Left lobe of liver (tissue), 2 donors: ENCODE results near the gene ACTBL2. TPM values are rescaled to one million over a fixed set of nuclear protein-coding genes. Genes with fewer than 3 reads are reported as not detected.
"Not testable (repeated sequence)": the region's sequence is repeated elsewhere in the genome, so short reads cannot be mapped to it uniquely, and the experiment has no call there.

Experiments used
- ATAC-seq: fragments of 200-7000 bp; cut with Tn5 transposase; one replicate; pipeline ENCODE4 v1.9.1; 2020; ENCODE audit warnings: mild to moderate bottlenecking, moderate library complexity
- DNase-seq: peaks from one replicate; pipeline ENCODE4 v3.0.0-alpha.2; 2020; ENCODE audit warnings: low spot score
- total RNA-seq: library from RNA; stranded (reverse); gene quantifications from one replicate; pipeline ENCODE4 v1.2.1, GENCODE V29; 2021
- donor health status: DM: no; HTN: no; CAD: no; lungs with moderate emphysema.
- donor health status: DM: no; HTN: yes; CAD: no.

ACTBL2 gene
- not detected for total RNA-seq

DNA sequence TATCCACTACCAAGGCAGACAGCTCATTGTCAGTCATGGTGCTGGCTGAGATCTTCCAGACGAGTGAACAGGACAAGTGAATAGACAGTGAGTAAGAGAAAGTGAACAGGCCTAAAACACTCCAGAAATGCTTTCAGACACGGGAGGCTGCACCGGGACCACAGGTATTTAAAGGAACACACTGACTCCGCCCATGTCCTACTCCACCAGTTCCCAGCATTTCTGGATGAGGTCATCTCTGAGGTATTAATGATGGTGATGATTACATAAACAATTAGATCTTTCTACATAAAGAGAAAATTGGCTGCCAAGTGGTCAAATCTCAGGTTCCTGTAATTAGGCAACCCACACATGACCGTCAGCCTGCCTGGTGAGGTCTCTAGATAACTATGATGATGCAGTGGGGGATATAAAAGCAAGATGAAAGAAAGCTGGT is at the start of gene ACTBL2:
TSS of gene ACTBL2 (minus strand) at position 141 of the 436 bp plus-strand sequence. CDS start at position 37, 104 bp downstream.
- ATAC-seq, result no peak

DNA sequence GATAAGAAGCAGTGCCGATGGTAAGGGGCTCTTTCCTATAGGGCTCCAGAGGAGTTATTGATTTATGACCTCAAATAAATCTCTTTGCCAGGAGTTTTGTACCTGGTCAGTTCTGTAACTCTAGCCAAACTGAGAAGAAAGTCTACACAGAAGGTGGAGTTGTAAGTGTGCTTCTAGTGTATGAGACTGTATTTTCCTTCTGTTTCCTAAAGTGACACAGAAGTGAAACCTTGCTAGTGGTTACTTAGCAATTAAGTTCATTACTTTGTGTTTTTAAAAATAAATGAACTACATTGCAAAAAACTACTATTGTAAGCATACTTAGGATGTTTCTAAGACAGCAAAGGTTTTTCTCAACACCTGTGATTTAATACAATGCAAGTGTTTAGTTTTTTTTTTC is 48.7 kb upstream of the ACTBL2 start:
- DNase-seq, result no peak
- ATAC-seq, result no peak

More for the DNA sequence above, at the start of gene ACTBL2:
- DNase-seq, result no peak

DNA sequence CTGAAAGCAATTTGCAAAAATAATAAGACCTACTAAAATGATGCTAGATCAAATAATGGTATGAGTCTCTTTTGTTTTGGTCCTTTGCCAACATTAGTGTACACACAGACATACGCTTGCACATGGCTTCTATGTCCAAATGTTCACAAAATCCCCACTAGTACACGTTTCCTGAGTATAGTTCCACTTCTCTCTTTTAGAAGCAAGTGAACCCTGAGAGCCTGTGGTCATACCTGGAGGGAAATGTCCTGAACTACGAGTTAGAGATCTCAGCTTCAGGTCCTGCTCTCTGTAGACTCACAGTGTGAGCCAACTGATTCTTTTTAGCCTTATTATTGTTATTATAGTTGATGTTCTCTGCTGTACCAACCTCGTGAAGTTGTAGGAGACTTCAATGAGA is 47.3 kb upstream of the ACTBL2 start:
- DNase-seq (no peak), ATAC-seq (no peak)

DNA sequence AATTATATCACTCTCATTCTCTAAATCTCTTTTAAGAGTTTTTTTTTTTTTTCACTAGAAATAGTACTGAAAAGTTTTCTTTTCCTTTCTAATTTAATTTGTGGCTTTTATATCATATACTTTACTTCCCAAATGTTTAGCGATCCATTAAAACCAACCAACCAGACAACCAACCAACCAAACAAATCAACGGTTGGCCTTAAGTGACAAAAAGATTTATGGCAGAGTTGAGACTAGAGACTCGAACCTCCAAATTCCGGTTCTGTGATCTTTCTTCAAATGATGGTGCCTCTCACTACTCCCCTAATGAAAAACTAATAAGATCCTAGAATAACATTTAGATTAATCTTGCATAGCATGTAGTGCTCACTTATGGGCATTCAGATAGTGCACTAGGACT is 45.3 kb upstream of the ACTBL2 start:
- no peak for ATAC-seq
- DNase-seq, result no peak

DNA sequence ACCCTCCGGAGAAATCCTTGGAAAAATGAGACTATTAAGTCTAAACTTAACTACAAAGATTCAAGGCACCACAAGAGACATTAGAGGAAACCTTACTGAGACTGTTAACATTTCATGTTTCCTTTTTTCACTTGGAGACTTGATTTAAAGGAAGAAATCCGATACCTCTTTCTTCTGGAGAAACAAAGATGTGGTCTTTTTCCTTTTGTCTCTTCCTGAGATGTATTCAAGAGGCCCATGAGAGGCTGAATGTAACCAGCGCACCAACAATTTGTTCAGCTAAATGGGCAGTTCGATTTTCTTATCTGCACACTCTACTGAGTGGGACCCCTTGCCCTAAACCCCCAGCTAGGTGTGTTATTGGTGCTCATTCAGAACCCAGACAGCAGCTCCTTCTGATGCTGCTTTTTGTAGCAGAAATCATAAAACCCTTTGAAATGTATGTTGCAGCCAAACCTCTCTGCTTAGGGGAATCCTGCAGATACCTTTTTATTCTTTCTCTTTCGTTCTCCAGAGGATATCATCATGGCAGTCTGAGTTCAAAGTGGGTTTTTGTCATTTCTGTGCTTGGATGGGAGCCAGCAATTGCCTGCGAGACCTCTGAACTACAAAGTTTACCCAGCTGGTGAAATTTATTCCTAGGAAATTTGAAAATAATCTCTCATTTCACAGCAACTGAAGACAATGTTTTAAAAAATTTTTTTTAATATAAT is 41.9 kb upstream of the ACTBL2 start:
- no peak for DNase-seq
- no peak for ATAC-seq

DNA sequence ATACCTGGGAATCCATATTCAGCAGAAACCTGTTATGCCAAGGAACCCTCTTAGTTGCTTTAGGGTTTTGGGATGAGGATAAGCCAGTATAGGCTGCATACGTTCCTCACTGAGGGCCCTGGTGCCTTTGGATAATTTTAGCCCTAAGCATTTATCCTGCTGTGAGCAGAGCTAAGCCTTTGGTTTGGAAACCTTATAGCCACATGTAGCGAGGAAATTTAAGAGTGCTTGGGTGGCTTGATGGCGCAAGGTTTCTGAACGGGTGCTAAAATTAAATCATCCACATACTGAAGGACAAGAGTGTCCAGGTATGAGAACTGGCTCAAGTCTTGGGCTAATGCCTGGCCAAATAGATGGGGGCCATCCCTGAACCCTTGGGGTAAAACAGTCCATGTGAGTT is 39.9 kb upstream of the ACTBL2 start:
- DNase-seq, ATAC-seq: not testable (repeated sequence)

DNA sequence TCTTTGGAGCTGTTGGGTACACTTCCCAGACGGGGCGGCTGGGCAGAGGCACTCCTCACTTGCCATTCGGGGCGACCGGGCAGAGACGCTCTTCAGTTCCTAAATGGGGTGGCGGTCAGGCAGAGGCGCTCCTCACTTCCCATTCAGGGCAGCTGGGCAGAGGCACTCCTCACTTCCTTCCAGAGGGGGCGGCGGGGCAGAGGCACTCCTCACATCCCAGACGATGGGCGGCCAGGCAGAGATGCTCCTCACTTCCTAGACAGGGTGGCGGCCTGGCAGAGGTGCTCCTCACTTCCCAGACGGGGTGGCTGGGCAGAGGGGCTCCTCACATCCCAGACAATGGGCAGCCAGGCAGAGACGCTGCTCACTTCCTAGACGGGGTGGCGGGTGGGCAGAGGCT is 35.8 kb upstream of the ACTBL2 start:
- ATAC-seq, DNase-seq: not testable (repeated sequence)

DNA sequence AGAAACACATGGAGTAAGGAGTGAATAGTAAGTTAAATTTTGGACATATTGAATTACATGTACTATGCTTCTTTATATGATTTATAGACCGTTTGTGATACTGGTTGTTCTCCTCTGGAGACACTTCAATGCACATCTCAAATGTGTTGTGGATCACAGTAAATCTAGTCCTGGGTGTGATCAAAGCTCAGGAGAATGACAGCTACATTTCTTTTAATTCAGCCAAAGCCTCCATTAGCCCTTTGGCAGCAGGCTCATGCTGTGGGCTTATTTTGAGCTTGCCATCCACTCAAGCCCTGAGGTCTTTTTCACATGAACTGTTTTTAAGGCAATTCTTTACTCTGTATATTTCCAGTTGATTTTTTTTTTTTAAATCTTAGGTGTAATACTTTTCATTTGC is 34.6 kb upstream of the ACTBL2 start:
- ATAC-seq (no peak), DNase-seq (no peak)

DNA sequence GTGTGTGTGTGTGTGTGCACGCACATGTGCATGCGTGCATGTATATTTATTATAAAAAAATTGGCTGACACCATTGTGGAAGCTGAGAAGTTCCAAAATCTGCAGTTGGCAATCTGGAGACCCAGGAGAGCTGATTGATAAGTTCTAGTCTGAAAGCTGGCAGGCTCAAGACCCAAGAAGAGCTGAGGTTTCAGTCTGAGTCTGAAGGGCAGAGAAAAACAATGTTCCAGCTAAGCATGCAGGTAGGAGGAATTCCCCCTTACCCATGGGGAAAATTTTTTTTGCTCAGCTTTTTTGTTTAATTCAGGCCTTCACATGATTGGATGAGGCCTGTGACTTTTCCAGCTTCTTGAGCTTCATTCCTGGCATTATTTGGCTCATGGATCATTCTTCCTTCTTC is 31.2 kb upstream of the ACTBL2 start:
- ATAC-seq, result no peak
- no peak for DNase-seq

DNA sequence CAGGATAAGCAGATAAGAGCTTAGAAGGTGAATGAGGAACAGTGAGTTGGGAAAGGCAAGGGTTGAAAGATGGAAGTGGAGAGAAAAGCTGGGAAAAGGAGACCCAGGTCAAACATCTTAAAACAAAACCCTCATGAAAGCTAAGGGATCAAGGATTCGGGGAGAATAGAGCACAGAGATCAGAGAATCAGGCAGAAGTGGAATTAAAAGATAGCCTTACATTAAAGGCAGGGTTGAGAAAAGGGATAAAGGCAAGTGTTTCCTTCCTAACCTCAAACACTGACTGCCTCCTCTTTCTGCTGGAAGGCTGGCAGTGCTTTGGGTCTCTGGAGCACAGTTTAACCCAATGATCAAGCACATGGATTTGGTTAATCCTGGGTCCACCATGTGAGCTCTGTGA is 28.7 kb upstream of the ACTBL2 start:
- ATAC-seq (no peak), DNase-seq (no peak)

DNA sequence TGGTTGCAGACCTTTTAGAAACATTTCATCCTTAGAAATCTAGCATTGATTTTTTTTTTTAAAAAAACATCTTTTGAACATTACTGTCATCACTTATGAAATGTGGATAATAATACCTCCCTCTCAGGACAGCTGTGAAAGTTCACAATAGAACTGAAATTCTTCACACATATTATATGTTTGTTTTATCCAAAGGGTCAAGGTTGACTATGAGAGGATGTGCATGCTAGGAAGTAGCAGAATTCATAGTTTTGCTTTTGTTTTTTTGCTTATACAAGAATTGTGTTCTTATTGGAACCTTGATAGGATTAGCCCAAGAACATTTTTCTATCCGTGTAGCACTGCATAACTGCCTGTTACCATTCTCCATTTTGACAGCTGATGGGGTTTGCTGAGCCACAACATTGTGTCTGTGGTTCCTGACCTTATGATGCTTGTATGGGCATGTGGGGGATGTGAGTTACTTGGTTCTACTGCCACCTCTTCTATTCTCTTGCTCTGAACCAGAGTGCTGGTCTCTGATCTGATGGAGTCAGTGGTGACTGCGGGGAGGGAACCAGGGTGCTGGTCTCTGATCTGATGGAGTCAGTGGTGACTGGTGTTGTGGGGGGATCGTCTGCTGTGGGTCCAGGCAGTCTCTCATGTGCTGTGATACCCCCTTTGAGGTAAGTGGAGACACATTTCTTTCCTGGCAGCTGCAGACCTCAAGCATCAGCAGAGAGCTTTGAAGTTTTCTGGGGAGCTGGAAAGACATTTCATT is 27.1 kb upstream of the ACTBL2 start:
- ATAC-seq, result no peak
- no peak for DNase-seq

DNA sequence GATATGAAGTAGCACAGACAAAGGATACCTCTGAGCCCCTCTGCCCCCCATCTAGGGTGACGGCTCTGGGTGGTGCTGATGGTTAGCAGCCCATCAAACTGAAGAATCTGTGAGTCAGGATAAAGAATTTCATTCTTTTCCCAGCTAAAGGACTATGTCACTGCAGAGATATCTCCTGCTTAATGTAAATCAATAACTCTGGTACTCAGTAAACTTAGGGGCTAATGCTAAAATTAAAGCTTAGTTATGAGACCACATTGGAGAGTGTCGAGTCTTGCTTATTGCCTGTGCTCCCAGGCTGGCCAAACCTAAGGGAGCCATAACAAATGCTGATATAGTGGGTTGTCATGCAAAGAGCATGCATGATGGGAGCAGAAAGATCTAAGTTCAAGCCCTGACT is 25.6 kb upstream of the ACTBL2 start:
- ATAC-seq (no peak), DNase-seq (no peak)

DNA sequence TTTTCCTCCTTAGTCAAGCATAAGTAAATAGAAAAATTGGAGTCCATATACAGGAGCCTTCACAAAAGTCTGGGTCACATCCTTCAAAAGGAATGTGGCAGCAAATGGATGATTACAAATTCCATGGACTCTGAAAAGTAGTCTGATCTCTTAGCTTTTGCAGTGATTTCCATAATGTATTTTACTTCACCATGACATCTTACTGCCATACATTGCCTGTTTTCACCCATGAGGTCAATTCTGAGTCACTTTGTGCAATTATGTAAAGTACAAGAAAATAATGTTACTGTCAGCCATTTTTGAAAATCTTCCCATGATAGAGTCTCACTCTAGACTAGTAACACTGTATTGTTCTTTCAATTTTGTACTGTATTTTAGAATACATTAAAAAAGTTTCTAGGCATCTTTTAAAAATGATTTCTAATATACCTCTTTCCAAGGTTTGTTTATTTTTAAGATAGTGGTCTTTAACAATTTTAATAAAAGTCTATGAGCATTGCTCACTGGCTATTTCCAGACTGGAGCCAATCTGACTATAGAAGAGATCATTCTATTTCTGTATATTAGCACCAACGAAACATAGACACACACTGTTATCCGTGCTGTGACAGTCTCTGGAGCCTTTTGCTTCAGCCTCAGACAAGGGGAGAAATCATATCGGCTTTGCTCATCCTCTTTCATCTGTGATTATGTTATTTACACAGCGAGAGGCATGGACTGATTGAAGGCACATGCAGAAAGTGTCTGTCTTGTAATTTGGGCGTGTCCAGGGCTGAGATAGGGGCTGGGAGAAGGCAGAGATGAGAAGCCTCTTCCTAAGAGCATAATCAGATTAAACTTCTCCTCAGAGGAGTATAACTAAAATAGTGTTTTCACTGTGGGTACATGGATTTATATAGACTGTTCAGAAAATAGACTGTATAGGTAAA is 22.9 kb upstream of the ACTBL2 start:
- DNase-seq, result no peak
- ATAC-seq, result no peak

DNA sequence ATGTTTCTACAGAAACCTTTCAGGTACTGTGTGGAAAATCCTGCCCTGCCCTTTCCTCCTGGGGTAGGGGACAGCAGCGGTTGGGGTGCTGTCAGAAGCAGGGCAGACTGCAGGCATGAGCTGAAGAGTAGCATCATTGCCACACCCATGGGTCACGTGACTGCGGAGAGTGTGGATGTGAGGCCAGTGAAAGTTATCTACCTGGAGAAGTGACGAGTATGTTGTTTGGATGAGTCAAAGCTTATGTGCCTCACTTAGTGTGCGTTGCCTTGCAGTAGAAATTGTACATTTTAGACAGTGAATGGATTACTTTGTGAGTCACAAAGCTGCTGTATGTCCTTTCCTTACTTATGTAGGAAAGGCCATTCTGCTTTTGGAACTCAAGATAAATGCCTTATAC is 21.7 kb upstream of the ACTBL2 start:
- ATAC-seq, result no peak
- no peak for DNase-seq

DNA sequence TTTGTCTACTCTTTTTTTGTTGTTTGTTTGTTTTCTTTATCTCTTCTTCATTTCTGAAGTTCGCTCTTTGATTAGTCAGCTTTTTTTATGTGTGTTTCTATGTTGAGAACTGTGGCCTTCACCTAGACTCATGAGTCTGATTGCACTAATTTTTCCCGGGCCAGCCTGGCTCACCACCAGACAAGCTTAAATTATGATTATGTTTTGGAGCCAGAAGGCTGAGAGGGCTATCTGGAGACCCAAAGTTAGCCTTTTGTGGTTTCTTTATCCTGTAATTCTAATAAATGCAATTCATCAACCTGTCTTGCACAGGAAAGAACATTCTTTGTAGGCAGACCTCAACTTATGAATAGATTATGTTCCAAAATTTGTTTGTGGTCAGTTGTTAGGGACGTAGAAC is 20.8 kb upstream of the ACTBL2 start:
- ATAC-seq (peak; percentile 26), DNase-seq (no peak)

DNA sequence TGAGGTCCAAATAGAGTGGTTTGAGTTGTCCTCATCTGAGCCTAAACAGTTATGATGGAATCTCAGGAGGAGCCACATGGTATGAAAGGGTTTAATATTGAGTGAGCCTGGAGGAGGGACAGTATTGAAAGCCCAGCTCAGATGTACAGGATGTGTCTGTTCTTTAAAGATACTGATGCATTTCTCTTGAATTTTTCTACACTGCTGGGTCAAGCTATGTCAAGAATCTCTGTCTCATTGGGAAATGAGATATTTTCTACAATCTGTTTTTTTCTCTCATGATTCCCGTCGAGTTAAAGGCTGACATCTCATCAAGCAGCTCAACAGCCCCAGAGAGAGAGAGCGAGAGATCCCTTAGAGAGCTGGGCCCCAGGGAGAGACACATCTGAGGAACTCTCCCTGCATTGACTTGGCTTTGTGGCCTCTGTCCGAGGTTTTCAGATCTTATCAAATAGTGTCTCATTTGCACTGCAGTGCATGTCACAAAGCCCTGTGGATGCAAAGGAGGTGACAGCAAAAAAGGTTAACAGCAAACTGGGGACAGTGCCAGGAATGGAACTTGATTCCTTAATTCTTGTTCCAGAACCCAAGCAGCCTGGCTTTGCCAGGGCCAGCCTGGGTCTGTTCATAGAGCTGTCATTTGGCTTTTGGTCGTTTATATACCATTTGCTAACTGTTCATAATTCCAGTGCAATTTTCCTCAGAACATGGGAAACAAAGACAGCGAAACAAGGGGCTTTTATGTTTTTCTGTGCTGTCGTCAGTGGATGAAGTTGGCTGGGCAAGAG is 19.0 kb upstream of the ACTBL2 start:
- ATAC-seq (no peak), DNase-seq (no peak)

DNA sequence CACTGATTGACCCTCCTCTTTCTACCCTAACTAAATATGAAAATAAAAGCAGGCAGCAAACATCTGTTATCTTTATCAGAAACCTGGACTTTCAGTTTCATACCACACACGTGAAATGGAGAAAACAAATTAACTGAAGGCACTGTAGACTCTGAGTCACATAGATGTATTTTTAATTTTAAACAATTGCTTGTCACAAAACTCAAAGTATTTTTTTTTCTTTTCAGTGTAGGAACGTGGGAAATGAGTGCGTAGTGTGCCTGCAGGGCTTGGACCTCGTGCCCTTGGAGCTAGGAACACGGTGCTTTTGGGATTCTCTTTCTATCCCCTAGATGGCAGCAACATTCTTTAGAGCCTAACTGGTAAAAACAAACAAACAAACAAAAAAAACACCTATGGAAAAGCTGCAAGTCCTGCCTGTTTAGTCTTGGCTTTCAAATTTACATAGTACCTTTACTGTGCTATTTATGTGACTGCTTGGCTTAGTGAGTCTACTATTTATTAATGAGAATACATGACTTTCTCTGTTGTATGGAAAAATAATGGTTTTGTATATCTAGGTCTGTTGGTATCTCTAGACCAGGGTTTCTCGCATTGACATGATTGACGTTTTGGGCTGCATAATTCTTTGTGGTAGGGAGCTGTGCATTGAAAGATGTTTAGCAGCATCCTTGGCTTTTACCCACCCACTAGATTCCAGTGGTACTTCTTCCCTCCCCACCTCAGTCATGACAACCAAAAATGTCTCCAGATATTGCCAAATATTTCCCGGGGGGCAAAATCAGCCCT is 16.8 kb upstream of the ACTBL2 start:
- no peak for DNase-seq
- peak; percentile 96 for ATAC-seq

DNA sequence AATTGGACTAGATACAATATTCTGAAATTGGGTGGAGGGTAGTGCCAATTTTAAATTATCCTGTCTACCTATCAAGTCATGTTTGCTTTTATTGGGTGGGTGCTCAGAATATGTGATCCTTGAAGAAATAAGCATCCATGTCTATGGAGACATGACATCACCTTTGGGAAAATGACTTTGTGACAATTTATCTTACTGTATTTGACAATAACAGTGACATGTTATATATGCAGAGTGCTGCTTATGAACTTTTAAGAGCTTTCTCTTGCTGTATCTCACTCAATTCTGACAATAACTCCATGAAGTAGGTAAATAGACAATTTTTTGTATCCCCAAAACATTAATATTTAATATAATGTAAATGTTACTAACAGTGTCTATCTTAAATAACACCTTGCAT is 15.1 kb upstream of the ACTBL2 start:
- ATAC-seq, result no peak
- DNase-seq, result no peak

DNA sequence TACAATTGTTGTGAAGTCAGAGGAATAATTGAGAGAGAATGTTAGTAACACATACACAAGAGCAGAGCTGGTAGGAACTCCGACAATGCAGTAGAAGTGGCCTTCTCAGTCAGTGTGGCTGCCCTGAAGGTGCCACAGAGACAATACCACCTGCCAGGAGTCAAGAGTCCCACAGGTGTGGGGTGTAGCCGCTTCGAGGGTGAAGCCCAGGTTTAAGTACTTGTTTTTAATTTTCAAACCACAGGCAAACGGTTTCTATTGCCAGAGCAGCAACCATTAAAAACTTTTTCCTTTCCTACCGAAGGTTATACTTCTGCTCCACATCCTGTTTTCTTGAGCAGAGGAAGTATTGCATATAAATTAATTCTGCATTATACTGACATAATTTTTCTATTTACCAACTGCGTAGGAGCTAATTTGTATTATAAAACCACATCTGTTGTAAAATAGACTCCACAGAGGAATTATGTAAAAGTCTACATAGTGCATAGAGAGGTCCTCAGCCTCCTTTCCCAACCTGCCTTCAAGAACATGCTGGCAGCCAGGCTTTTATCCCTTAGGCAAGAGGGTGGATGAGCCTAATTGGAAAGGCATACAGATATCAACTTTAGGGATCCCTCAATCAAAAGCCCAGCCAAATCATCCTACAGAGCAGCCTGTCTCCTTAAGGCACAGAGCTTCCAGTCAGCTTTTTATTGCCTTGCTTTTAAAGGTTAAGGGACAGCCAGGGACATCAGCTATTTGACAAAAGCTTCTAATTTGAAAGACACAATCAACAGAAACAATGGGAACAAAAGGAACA is 12.9 kb upstream of the ACTBL2 start:
- DNase-seq (no peak), ATAC-seq (no peak)
